DND-41 (cell line): ENCODE measurements around the gene IKBKE.

ENCODE experiments used
- CTCF ChIP-seq: IDR thresholded peaks from 2 replicates; pipeline ENCODE4 v1.5.1; 2012; ENCODE audit warnings: borderline replicate concordance, low read length, moderate library complexity, mild to moderate bottlenecking; ENCODE audit not compliant: poor library complexity, severe bottlenecking; ENCODE audit errors: extremely low read depth
- EZH2 ChIP-seq: IDR thresholded peaks from 3 replicates; pipeline ENCODE4 v1.6.1; 2012; ENCODE audit warnings: borderline replicate concordance, low read depth, mild to moderate bottlenecking, moderate library complexity, low read length, inconsistent platforms; ENCODE audit not compliant: severe bottlenecking

GRCh38 chr1:206512058-206512850, 42.0 kb downstream of the IKBKE start:
- TF ChIP-seq EZH2 (no peak), CTCF (no peak)
